Kidney (tissue), 14 donors: ENCODE results near the gene TCEAL4. TPM values are rescaled to one million over a fixed set of nuclear protein-coding genes. Genes with fewer than 3 reads are reported as not detected.
A peak's percentile ranks its signal among the peaks of the same experiment; 100 is the strongest.

Experiments used
- DNase-seq, 5 donors: peaks; one replicate each; pipeline ENCODE4 v3.0.0-alpha.2; 2013 to 2020
- FAIRE-seq: peaks from 2 replicates; lab custom pipeline; 2012; peaks lifted over from hg19 to GRCh38; lab: Jason Lieb, UNC
- H3K27ac ChIP-seq, 2 donors: one replicate each; pipeline ENCODE4 v1.7.0; 2013; ENCODE audit warnings: low read depth in 2 of 2, low read length in 2 of 2, inconsistent platforms in 1 of 2
- H3K27me3 ChIP-seq: one replicate; pipeline ENCODE4 v1.7.1; 2013; ENCODE audit warnings: low read length, inconsistent platforms; ENCODE audit not compliant: control insufficient read depth, insufficient read depth
- H3K36me3 ChIP-seq, 3 donors: one replicate each; pipeline versions ENCODE4 v1.7.0 to v1.7.1; 2013; ENCODE audit warnings: low read length in 3 of 3, control low read depth in 1 of 3, inconsistent platforms in 1 of 3; ENCODE audit not compliant: insufficient read depth in 3 of 3, control insufficient read depth in 2 of 3
- H3K4me1 ChIP-seq, 3 donors: one replicate each; pipeline versions ENCODE4 v1.7.0 to v1.7.1; 2013; ENCODE audit warnings: low read length in 3 of 3, inconsistent platforms in 1 of 3, low read depth in 1 of 3; ENCODE audit not compliant: control insufficient read depth in 2 of 3, insufficient read depth in 2 of 3
- H3K4me3 ChIP-seq, 3 donors: one replicate each; pipeline versions ENCODE4 v1.7.0 to v1.8.1; 2013; ENCODE audit warnings: low read length in 3 of 3, control low read depth in 1 of 3, inconsistent platforms in 1 of 3
- H3K9ac ChIP-seq, 3 donors: one replicate each; pipeline versions ENCODE4 v1.7.0 to v1.7.1; 2013; ENCODE audit warnings: low read length in 3 of 3, control low read depth in 1 of 3, inconsistent platforms in 1 of 3
- H3K9me3 ChIP-seq, 3 donors: one replicate each; pipeline versions ENCODE4 v1.7.0 to v1.7.1; 2013; ENCODE audit warnings: low read length in 3 of 3, control low read depth in 1 of 3, inconsistent platforms in 1 of 3; ENCODE audit not compliant: control insufficient read depth in 2 of 3, insufficient read depth in 1 of 3
- CTCF ChIP-seq: IDR thresholded peaks from 3 replicates; pipeline ENCODE4 v1.5.1; 2012; ENCODE audit warnings: mild to moderate bottlenecking, moderate library complexity, borderline replicate concordance; ENCODE audit not compliant: insufficient read depth; ENCODE audit errors: extremely low read depth
- intact Hi-C: fragments of 100-400 bp; cut with DNase I; formaldehyde crosslinking; loops from one replicate; pipeline ENCODE4 v1.11.1; 2022
- polyA plus RNA-seq: library from polyadenylated mRNA; stranded (reverse); fragments of 350-450 nt; fragmentation: Illumina TruSeq; extraction: RNeasy Lipid Tissue Mini Kit (QIAGEN cat#74804); gene quantifications from one replicate; pipeline ENCODE4 v1.2.3, GENCODE V29; 2014; ENCODE audit warnings: low read depth, low replicate concordance; ENCODE audit not compliant: insufficient read depth
- total RNA-seq: library from RNA; stranded (reverse); fragmentation: NEBNext Ultra II Directional; extraction: Animal tissue kit (Norgen Biotek cat#: 25700); gene quantifications from one replicate; pipeline ENCODE4 v1.2.1, GENCODE V29; 2021
- donor health status: control.
- donor health status: control.
- donor health status: control.
- donor health status: control.
- donor health status: control.
- donor health status: DM: yes; HTN: yes; CAD: no.
- donor health status: Normal renal cell carcinoma (clear cell type).

Gene TCEAL4
- total and polyA plus RNA-seq, 2 donors from 2014 or later = 96.8 to 193 TPM

GRCh38 chrX:103540145-103540544, 45.2 kb upstream of the TCEAL4 start:
- no peak for TF ChIP-seq CTCF
- no peaks in the 10 kb centered on the region for H3K4me1 ChIP-seq
- H3K27me3 ChIP-seq = peaks cover 2% of the 10 kb centered on the region
- H3K27ac ChIP-seq = no peak overlapping the region
- H3K4me3 ChIP-seq = no peak overlapping the region
- H3K9ac ChIP-seq = no peak overlapping the region
- H3K36me3 ChIP-seq = no peaks in the 10 kb centered on the region
- DNase-seq (no peak), FAIRE-seq (peak; percentile 11)
- no peaks in the 10 kb centered on the region for H3K9me3 ChIP-seq
- intact Hi-C loops = no loop called here

- Histone ChIP-seq H3K9me3 (no peaks in the 10 kb centered on the region), H3K36me3 (no peaks in the 10 kb centered on the region), H3K9ac (no peak overlapping the region), H3K4me1 (no peaks in the 10 kb centered on the region), H3K27ac (no peak overlapping the region), H3K27me3 (peaks cover 2% of the 10 kb centered on the region), H3K4me3 (no peak overlapping the region)
- no peak for FAIRE-seq
- no peak for DNase-seq
- TF ChIP-seq CTCF = no peak
- intact Hi-C loops = no loop called here
Observed at GRCh38 chrX:103549916-103550315, 35.4 kb upstream of the TCEAL4 start.

GRCh38 chrX:103550415-103551051, 34.8 kb upstream of the TCEAL4 start:
- Histone ChIP-seq H3K27ac (no peak overlapping the region), H3K9me3 (no peaks in the 10 kb centered on the region), H3K9ac (no peak overlapping the region), H3K36me3 (no peaks in the 10 kb centered on the region), H3K4me1 (no peaks in the 10 kb centered on the region), H3K27me3 (peaks cover 2% of the 10 kb centered on the region), H3K4me3 (no peak overlapping the region)
- FAIRE-seq = no peak
- DNase-seq = no peak
- intact Hi-C loops = no loop called here
- TF ChIP-seq CTCF = no peak

GRCh38 chrX:103552236-103552635, 33.1 kb upstream of the TCEAL4 start:
- no peak overlapping the region for H3K27ac ChIP-seq
- peaks cover 2% of the 10 kb centered on the region for H3K27me3 ChIP-seq
- intact Hi-C loops = no loop called here
- H3K36me3 ChIP-seq = no peaks in the 10 kb centered on the region
- no peaks in the 10 kb centered on the region for H3K9me3 ChIP-seq
- FAIRE-seq (no peak), DNase-seq (no peak)
- no peak overlapping the region for H3K9ac ChIP-seq
- no peak for TF ChIP-seq CTCF
- no peak overlapping the region for H3K4me3 ChIP-seq
- no peaks in the 10 kb centered on the region for H3K4me1 ChIP-seq
